GM23248 (cell line): ENCODE measurements around the gene CD300LF. TPM values are rescaled to one million over a fixed set of nuclear protein-coding genes. Genes with fewer than 3 reads are reported as not detected.
A peak's percentile ranks its signal among the peaks of the same experiment; 100 is the strongest.

Experiments used
- DNase-seq: peaks from one replicate; pipeline ENCODE4 v3.0.0-alpha.2; 2015
- H2AFZ ChIP-seq: fragments of 200-600 bp; sonication (generic); 2 replicates; pipeline ENCODE4 v1.6.1; 2016; ENCODE audit warnings: antibody characterized with exemption
- H3F3A ChIP-seq: fragments of 200-600 bp; sonication (generic); 2 replicates; pipeline ENCODE4 v1.6.1; 2016; ENCODE audit warnings: mild to moderate bottlenecking, antibody characterized with exemption, mixed run types; ENCODE audit not compliant: insufficient read depth
- H3K27ac ChIP-seq: fragments of 200-600 bp; sonication (generic); 2 replicates; pipeline ENCODE4 v1.5.1; 2016; ENCODE audit warnings: mild to moderate bottlenecking
- H3K27me3 ChIP-seq: fragments of 200-600 bp; sonication (generic); replicated peaks from 2 replicates; pipeline ENCODE4 v1.6.1; 2016; ENCODE audit warnings: mild to moderate bottlenecking; ENCODE audit not compliant: insufficient read depth
- H3K36me3 ChIP-seq: fragments of 200-600 bp; sonication (generic); 2 replicates; pipeline ENCODE4 v1.6.1; 2016; ENCODE audit warnings: low read depth, mild to moderate bottlenecking
- H3K4me1 ChIP-seq: fragments of 200-600 bp; sonication (generic); 2 replicates; pipeline ENCODE4 v1.6.1; 2016; ENCODE audit warnings: mild to moderate bottlenecking; ENCODE audit not compliant: insufficient read depth
- H3K4me2 ChIP-seq: fragments of 200-600 bp; sonication (generic); one replicate; pipeline ENCODE4 v1.6.1; 2016; ENCODE audit warnings: mild to moderate bottlenecking; ENCODE audit not compliant: unreplicated experiment
- H3K4me3 ChIP-seq: fragments of 200-600 bp; sonication (generic); 2 replicates; pipeline ENCODE4 v1.5.1; 2016; ENCODE audit warnings: mild to moderate bottlenecking
- H3K79me2 ChIP-seq: fragments of 200-600 bp; sonication (generic); 2 replicates; pipeline ENCODE4 v1.6.1; 2016; ENCODE audit warnings: mild to moderate bottlenecking; ENCODE audit not compliant: insufficient read depth
- H3K9ac ChIP-seq: fragments of 200-600 bp; sonication (generic); 2 replicates; pipeline ENCODE4 v1.6.1; 2016; ENCODE audit warnings: mild to moderate bottlenecking
- H3K9me2 ChIP-seq: fragments of 200-600 bp; sonication (generic); 2 replicates; pipeline ENCODE4 v1.6.1; 2016; ENCODE audit warnings: mixed run types, mild to moderate bottlenecking, moderate library complexity; ENCODE audit not compliant: insufficient read depth
- H3K9me3 ChIP-seq: fragments of 200-600 bp; sonication (generic); one replicate; pipeline ENCODE4 v1.6.1; 2017; ENCODE audit warnings: low read depth
- H4K20me1 ChIP-seq: fragments of 200-600 bp; sonication (generic); 2 replicates; pipeline ENCODE4 v1.6.0; 2016; ENCODE audit not compliant: insufficient read depth
- EZH2 ChIP-seq: fragments of 200-600 bp; sonication (generic); IDR thresholded peaks from 2 replicates; pipeline ENCODE4 v1.6.1; 2018; ENCODE audit warnings: antibody characterized with exemption, mild to moderate bottlenecking; ENCODE audit not compliant: insufficient read depth, poor library complexity, severe bottlenecking
- EZH2phosphoT487 ChIP-seq: fragments of 200-600 bp; sonication (generic); IDR thresholded peaks from 2 replicates; pipeline ENCODE4 v1.6.1; 2018; ENCODE audit warnings: antibody characterized with exemption, moderate library complexity, mild to moderate bottlenecking, low read depth; ENCODE audit not compliant: insufficient read depth
- WGBS, 2 experiments: methylation state at CpG; one replicate each; pipeline ENCODE4 v1.1.6; 2015 to 2017; ENCODE audit warnings: low lambda C conversion rate in 2 of 2, low coverage in 1 of 2; ENCODE audit errors: missing lambda C conversion rate in 2 of 2; 5-methylcytosine and 5-hydroxymethylcytosine counted together
- in situ Hi-C: fragments of 300-500 bp; cut with MboI; formaldehyde crosslinking; loops from 2 replicates; pipeline ENCODE4 v1.15.0; 2020
- polyA plus RNA-seq: library from polyadenylated mRNA; unstranded; fragments of >200 nt; fragmentation: Nextera tagmentation; extraction: Ambion mirVana; gene quantifications from 2 replicates; pipeline ENCODE4 v1.2.1, GENCODE V29; 2016
- total RNA-seq: library from RNA; depleted of rRNA; stranded (reverse); fragments of >200 nt; shearing (Covaris generic); gene quantifications from 2 replicates; pipeline ENCODE4 v1.2.3, GENCODE V29; 2014

CD300LF gene
- total and polyA plus RNA-seq, 2 experiments from 2014 or later: not detected

GRCh38 chr17:74649909-74650308, 62.8 kb downstream of the CD300LF start:
- H3K27me3 ChIP-seq: peaks cover 60% of the 10 kb centered on the region
- no peaks in the 10 kb centered on the region for H3K9me2 ChIP-seq
- no peak for TF ChIP-seq EZH2phosphoT487
- TF ChIP-seq EZH2: no peak
- in situ Hi-C loops: no loop called here
- 19 to 21% methylated on average over 6 of the region's 6 CpGs for WGBS, 2 experiments
- no peaks in the 10 kb centered on the region for H3K36me3 ChIP-seq
- H3K4me2 ChIP-seq: no peak overlapping the region
- no peak overlapping the region for H3K9ac ChIP-seq
- H3F3A ChIP-seq: no peaks in the 10 kb centered on the region
- H3K9me3 ChIP-seq: no peaks in the 10 kb centered on the region
- H3K79me2 ChIP-seq: no peaks in the 10 kb centered on the region
- H3K4me3 ChIP-seq: no peak overlapping the region
- H4K20me1 ChIP-seq: no peaks in the 10 kb centered on the region
- DNase-seq: no peak
- H3K27ac ChIP-seq: no peak overlapping the region
- H3K4me1 ChIP-seq: no peaks in the 10 kb centered on the region
- no peak overlapping the region for H2AFZ ChIP-seq

GRCh38 chr17:74647871-74648672, 64.7 kb downstream of the CD300LF start:
- no peaks in the 10 kb centered on the region for H3K79me2 ChIP-seq
- H3K36me3 ChIP-seq: no peaks in the 10 kb centered on the region
- H4K20me1 ChIP-seq: no peaks in the 10 kb centered on the region
- no peak for TF ChIP-seq EZH2
- no peak for TF ChIP-seq EZH2phosphoT487
- WGBS, 2 experiments: 14 to 20% methylated on average over 9 of the region's 9 CpGs
- H3K4me2 ChIP-seq: no peak overlapping the region
- H3K9ac ChIP-seq: no peak overlapping the region
- no peaks in the 10 kb centered on the region for H3K9me3 ChIP-seq
- no peak for DNase-seq
- H3K27me3 ChIP-seq: peaks cover 48% of the 10 kb centered on the region
- H3K4me1 ChIP-seq: no peaks in the 10 kb centered on the region
- no peaks in the 10 kb centered on the region for H3F3A ChIP-seq
- no peak overlapping the region for H3K4me3 ChIP-seq
- in situ Hi-C loops: no loop called here
- no peak overlapping the region for H3K27ac ChIP-seq
- no peaks in the 10 kb centered on the region for H3K9me2 ChIP-seq
- no peak overlapping the region for H2AFZ ChIP-seq

- no peaks in the 10 kb centered on the region for H3K79me2 ChIP-seq
- H3F3A ChIP-seq: no peaks in the 10 kb centered on the region
- no peaks in the 10 kb centered on the region for H3K9me2 ChIP-seq
- in situ Hi-C loops: no loop called here
- no peak overlapping the region for H2AFZ ChIP-seq
- no peak overlapping the region for H3K4me3 ChIP-seq
- H3K36me3 ChIP-seq: no peaks in the 10 kb centered on the region
- H3K9ac ChIP-seq: no peak overlapping the region
- no peaks in the 10 kb centered on the region for H4K20me1 ChIP-seq
- H3K9me3 ChIP-seq: no peaks in the 10 kb centered on the region
- H3K27ac ChIP-seq: no peak overlapping the region
- 40 to 44% methylated on average over 3 of the region's 3 CpGs for WGBS, 2 experiments
- TF ChIP-seq EZH2phosphoT487 (no peak), EZH2 (no peak)
- DNase-seq: peak; percentile 30
- peaks cover 31% of the 10 kb centered on the region for H3K27me3 ChIP-seq
- no peaks in the 10 kb centered on the region for H3K4me1 ChIP-seq
- no peak overlapping the region for H3K4me2 ChIP-seq
Measured at GRCh38 chr17:74646231-74646630, 66.5 kb downstream of the CD300LF start.

GRCh38 chr17:74645010-74645409, 67.7 kb downstream of the CD300LF start:
- no peak for DNase-seq
- no peaks in the 10 kb centered on the region for H3K9me3 ChIP-seq
- H3K4me3 ChIP-seq: no peak overlapping the region
- no peak for TF ChIP-seq EZH2phosphoT487
- TF ChIP-seq EZH2: no peak
- no peaks in the 10 kb centered on the region for H3K9me2 ChIP-seq
- no peaks in the 10 kb centered on the region for H3F3A ChIP-seq
- no peak overlapping the region for H3K4me2 ChIP-seq
- no peak overlapping the region for H2AFZ ChIP-seq
- WGBS, 2 experiments: 36 to 41% methylated on average over 2 of the region's 2 CpGs
- no peak overlapping the region for H3K9ac ChIP-seq
- H3K36me3 ChIP-seq: no peaks in the 10 kb centered on the region
- in situ Hi-C loops: no loop called here
- no peaks in the 10 kb centered on the region for H3K4me1 ChIP-seq
- peaks cover 19% of the 10 kb centered on the region for H3K27me3 ChIP-seq
- no peaks in the 10 kb centered on the region for H3K79me2 ChIP-seq
- no peak overlapping the region for H3K27ac ChIP-seq
- no peaks in the 10 kb centered on the region for H4K20me1 ChIP-seq
